HG02798 (cell line): ENCODE data around the gene SVEP1.
"Not testable (repeated sequence)": the region's sequence is repeated elsewhere in the genome, so short reads cannot be mapped to it uniquely, and the experiment has no call there.

Experiments
- ATAC-seq: cut with Tn5 transposase; IDR thresholded peaks from one replicate; pipeline ENCODE4 v1.9.1; 2021; ENCODE audit warnings: mild to moderate bottlenecking; ENCODE audit not compliant: unreplicated experiment, poor library complexity

The SVEP1 gene

DNA sequence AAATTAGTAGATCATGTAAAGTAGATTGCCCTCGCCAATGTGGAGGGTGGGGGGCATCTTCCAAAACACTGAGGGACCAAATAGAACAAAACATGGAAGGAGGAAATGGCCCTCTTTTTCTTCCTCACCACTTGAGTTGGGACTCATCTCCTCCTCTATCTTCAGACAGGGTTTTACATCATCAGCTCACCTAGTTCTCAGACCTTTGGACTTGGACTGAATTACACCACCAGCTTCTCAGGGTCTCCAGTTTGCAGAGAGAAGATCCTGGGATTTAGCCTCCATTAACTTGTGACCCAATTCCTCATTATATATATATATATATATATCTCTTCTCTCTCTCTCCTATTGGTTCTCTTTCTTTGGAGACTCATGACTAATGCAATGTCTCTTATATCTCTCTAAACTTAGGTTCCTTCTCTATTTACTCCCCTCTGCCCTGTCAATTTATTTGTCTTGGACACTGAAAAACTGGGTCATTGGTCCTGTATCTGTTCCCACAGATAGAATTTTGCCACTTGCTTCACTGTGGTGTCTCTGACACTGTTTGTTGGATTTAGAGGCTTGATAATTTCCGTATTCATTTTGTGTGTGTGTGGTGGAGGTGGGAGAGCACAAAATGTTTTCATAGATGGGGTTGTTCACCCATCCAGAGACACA is 187.6 kb downstream of the SVEP1 start:
- ATAC-seq, result no peak

DNA sequence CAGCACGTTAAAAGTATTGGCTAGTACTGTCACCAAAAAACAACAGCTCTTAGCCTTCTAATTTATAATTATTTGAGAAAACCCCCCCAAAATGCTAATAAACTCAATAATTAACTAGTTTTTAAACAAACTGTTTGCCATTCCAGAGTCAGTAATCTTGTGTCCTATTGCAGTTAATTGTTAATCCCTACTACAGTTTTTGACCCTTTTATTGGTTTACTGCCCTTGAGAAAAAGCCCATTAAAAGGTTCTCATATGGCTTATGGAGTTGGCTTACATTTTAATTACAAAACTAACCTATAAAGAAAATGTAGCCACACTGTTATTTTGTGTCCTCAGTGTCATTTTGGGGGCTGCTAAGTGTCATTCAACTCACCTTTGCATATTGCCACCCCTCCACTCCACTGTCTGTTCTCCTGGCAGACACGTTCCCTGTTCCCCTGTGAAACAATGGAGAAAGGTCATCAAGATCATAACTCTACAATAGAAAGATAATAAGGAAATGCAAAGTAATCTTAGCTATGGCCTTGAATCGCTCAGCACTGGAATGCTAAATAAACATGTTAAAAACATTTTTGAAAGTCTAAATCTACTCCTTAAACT is 190.3 kb downstream of the SVEP1 start:
- no peak for ATAC-seq

DNA sequence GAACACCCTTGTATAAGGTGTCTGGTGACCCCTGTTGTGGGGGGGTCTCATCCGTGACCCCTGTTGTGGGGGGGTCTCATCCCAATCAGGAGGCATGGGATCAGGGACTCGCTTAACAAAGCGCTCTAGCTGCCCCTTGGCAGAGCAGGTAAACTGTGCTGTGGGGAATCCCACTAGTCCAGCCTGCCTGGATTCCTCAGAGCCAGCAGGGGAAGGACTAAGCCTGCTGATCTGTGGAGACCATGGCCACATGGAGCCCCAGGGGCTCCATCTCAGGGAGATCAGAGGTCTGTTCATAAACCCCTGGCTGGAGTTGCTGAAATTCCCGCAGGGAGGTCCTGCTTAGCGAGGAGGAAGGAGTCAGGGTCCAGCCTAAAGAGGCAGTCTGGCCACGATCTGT is 196.1 kb downstream of the SVEP1 start:
- ATAC-seq, result no peak

DNA sequence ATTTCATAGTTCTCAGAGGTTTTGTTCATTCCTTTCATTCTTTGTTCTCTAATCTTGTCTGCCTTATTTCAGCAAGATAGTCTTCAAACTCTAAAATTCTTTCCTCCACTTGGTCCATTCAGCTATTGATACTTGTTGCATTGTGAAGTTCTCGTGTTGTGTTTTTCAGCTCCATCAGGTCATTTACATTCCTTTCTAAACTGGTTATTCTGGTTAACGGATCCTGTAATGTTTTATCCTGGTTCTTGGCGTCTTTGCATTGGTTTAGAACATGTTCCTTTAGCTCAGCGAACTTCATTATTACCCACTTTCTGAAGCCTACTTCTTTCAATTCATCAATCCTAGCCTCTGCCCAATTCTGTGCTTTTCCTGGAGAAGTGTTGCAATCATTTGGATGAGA is 196.8 kb downstream of the SVEP1 start:
- no peak for ATAC-seq

DNA sequence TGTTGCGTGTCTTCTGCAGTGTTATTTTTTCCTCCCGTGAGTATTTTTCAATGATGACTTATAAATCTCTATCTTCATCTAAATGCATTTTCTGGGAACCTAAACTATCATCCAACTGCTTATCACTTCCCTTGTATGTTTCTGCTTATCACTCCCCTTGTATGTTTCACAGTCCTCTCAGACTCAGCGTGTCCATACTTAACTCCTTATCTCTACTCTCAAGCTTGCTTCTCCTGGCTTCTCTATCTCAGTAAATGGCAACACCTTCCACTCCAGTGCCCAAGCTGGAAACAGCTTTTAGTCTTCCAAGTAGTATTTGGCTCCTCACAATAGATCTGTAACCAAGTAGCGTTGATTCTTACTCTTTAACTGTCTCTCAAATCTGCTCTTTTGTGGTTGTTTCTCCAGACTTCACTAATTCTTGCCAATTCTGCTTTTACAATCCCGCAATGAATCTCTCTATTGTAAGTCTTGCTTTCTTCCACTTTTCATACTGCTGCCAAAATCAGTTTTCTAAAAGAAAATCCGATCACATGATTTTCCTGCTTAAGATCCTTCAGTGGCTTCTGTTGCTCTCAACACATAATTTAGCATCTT is 208.0 kb downstream of the SVEP1 start:
- ATAC-seq, result no peak

DNA sequence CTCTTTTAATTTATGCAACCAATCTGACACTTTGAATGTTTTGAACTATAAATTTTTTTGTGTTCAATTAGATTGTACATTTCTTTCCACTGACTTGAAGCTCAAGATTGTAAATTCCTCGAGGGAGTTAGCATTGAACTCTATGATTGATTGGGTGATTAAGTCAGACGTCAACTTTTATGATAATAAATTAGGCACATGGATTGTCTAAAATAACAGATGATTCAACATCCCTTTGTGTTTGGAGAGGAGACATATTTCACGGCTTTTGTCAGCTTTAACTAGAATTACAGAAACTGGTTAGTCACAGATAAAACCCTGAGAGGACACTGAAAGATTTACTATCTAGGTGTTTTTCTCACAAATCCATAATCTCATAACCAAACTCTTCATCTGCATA is 209.2 kb downstream of the SVEP1 start:
- no peak for ATAC-seq

DNA sequence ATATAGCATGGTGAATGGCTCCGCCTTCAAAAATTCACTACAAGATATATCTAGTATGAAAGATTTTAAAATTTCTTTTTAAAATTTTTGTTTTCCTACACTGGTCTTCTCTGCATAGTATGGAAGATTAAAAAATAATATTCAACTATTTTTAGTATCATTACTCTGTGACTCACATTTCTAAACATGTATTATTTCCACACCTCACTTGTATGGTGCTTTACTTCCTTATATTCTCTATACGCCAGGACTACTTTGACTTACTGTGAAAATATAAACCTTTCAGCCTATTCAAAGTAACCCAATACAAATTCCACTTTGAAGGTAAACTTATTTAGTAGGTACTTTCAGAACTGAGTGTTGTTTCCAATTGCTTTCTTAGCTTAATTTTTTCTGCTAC is 215.1 kb downstream of the SVEP1 start:
- ATAC-seq, result no peak

DNA sequence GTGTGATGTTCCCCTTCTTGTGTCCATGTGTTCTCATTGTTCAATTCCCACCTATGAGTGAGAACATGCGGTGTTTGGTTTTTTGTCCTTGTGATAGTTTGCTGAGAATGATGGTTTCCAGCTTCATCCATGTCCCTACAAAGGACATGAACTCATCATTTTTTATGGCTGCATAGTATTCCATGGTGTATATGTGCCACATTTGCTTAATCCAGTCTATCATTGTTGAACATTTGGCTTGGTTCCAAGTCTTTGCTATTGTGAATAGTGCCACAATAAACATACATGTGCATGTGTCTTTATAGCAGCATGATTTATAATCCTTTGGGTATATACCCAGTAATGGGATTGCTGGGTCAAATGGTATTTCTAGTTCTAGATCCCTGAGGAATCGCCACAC is 220.5 kb downstream of the SVEP1 start:
- not testable (repeated sequence) for ATAC-seq

DNA sequence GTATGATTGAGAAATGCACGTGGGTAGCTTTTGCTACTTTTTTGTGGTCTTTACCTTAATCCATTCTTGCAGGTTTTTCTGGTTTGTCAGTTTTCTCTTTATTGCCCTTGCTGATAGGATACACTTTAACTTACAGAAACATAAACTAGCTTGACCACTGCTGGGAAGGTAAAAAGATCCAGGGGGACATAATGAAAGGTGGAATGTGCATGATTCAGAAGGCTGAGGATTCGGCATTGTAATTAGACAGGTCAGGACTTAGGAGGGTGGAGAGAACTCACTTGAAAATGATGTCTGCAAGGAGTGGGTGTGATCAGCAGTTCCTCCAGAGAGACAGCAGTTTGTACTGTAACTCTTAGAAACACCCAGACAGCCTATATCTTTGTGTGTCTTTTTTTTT is 222.0 kb downstream of the SVEP1 start:
- no peak for ATAC-seq

DNA sequence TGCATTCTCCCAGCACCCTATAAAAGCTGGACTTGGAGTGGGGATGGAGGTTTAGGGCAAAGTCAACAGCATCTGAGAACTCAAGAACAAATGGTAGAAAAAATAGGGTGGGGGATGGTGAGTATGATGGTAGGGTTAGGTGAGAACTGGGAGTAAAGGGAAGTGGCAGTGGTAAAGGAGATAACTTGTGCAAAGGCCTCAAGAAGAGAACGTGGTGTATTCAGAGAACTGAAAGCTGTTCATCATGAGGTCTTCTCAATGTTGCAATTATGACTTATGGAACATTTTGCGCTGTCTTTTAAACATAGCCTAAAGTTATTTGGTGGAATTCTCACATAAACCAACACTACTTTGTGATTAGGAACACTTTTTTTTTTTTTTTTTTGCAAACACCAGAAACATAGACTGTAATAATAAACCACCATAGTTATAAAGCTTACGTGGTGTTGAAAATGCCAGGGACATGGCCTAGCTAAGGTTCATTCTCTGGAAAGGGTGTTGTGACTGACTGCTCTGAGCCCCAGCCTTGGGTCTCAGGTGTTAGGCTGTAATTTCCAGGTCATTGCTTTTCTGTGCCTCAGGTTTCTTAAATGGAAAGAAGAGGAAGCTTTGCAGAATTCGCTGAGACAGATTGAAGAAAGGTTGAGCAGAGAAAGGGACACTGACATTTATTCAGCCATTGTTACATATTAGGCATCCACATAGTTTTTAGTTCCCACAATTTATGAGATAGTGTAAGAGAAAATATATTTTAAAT is 222.7 kb downstream of the SVEP1 start:
- ATAC-seq, result no peak

DNA sequence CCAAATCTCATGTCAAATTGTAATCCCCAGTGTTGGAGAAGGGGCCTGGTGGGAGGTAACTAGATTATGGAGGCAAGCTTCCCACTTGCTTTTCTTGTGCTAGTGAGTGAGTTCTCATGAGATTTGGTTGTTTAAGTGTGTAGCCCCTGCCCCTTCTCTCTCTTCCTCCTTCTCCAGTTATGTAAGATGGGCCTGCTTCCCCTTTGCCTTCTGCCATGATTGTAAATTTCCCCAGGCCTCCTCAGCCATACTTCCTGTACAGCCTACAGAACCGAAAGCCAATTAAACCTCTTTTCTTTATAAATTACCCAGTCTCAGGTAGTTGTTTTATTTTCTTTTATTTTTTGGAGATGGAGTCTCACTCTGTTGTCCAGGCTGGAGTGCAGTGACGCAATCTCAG is 223.6 kb downstream of the SVEP1 start:
- ATAC-seq, result no peak

DNA sequence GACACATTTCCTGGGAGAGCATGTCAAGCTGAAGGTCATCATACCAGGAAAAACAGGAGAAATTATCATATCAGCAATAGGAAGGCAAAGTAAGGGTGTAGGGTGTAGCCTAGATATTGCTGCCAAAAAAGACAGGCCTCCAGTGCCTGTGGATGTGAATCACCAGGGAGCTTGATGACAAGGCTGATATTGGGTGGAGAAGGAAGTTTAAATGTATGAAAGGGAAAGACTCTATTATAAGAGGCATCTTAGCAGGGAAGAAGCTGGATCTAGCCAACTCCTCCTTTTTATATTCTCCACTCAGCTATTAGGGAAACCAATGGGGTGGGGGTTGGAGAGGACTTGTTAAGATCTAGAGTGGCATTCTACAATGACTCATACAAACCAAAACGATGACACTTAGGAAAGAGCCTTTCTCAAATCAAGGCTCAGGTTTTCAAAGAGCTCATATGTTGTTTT is 228.5 kb downstream of the SVEP1 start:
- no peak for ATAC-seq

DNA sequence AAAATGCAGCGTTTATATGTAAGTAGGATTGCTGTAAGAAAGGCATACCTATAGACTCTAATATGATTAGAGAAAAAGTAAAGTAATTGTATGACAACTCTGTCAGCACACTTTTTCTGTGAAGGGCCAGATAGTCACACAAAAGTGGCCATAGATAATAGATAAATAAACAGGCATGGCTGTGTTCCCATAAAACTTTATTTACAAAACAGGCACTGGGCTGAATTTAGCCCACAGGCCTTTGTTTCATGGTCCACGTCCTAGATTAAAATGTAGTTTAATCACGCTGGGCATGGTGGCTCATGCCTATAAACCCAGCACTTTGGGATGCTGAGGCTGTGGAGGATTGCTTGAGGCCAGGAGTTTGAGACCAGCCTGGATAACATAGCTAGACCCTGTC is 233.2 kb downstream of the SVEP1 start:
- ATAC-seq, result no peak

DNA sequence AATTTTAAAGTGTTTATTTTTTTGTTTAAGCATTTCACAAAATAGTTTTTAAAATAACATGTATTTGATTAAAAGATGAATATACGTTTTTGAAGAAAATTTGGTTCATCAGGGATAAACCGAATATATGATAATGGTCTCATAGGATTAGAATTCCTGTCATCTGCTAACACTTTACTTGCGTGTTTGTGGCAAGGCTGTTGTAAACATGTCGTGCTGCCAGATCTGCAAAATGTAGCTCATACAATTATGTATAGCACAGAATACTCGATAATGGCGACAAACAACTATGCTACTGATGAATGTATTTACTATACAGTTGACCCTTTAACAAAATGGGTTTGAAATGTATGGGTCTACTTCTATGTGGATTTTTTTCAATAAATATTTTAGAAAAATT is 234.7 kb downstream of the SVEP1 start:
- no peak for ATAC-seq

DNA sequence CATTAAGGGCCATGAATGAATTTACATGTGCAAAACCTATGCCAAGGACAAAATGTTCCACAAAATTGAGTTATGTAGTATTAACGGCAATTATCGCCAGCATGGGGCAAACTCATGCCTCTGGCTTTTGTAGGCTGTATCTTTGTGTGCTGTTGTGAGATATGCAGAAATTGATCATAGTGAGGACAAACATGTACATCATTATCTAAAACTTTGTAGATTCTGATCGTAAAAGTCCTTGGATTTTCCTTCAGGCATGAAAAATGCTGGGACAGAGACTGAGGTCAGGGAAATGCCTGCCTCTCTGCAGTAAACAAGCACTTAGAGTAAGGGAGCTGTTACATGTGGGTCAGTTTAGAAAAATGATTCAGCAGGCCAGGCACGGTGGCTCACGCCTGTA is 236.0 kb downstream of the SVEP1 start:
- no peak for ATAC-seq

DNA sequence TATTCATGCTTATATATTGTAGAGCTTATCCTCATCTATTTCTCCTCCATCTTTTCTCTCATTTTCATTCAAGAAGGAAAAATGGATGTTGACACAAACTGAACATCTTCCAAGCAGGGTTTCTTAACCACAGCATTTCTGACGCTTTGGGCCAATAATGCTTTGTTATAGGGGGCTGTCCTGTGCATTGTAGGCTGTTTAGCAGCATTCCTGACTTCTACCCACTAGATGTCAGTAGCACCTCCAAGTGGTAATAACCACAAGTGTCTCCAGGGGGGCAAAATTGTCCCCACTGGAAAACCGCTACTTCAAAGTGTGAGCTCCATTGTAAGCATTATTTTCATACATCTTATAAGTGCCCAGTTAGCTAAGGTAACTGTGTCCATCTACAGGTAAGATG is 239.2 kb downstream of the SVEP1 start:
- ATAC-seq, result no peak

DNA sequence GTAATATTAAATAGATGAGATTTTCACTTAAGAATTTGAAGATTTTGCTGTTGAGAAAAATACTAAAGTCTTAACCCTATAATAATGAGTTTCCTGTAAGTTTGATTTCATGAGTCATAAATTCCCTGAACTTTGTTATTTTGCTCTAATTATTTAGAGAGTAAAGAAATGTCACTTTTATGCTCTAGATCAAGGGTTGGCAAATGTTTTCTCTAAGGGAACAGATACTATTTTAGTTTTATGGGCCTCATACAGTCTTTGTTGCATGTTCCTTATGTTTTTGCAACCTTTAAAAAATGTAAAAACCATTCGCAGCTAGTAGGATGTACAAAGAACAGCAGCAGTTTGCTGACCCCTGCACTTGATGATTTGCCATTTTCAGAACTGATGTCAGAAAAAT is 241.4 kb downstream of the SVEP1 start:
- no peak for ATAC-seq

DNA sequence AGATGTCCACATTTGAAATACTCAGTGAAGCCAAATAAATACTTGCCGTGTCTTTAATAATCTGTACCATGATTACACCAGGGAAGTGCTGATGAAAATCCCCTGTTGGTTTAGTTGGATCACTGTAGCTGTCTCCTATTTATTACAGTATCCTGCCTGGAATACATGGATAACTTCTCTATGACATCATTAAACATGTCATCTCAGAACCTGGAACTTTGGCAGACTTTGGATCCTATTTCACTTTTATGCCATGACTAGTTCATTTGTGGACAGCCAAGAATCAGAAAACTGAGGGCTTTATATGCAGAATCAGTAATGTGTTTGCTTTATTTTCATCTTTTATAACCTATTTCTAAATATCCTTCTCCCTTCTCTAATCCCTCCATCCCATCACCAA is 241.8 kb downstream of the SVEP1 start, which contains the start of gene TXNDC8:
Gene TXNDC8, minus strand, starts transcription at position 137 of the 400 bp plus-strand sequence.
- no peak for ATAC-seq

DNA sequence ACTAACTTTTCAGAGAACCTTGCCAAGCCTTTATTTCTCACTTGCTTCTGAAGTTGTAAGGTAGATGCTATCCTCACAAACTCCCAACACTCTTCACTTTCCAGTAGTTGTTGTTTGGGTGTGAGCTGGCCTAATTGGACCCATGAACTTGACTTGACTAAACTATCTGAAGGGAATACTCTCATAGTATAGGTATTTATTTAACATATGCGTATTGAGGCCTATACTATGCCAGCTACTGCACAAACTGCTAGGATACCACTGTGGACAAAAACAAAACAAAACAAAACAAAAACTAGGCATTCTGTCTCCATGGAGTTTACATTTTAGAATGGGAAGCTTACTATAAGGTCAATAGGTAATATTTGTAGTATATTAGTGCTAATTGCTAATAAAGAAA is 243.2 kb downstream of the SVEP1 start:
- ATAC-seq, result no peak

DNA sequence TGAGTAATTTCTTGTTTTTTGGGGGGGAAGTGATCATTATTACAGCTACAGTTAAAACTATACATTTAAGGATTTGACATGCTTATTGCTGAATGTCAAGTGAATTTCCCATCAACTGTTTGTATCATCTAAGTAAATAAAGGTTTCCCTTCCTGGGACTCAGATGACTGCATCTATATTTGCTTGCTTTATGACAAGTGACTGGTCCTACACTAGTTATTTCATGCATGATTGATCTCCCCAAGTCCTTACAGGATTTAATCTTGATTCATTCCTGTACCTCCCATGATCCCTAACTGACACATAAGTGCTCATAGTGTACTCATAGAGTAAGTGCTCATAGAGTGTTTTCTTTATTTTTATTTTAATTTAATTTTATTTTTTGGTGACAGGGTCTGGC is 244.7 kb downstream of the SVEP1 start:
- no peak for ATAC-seq

DNA sequence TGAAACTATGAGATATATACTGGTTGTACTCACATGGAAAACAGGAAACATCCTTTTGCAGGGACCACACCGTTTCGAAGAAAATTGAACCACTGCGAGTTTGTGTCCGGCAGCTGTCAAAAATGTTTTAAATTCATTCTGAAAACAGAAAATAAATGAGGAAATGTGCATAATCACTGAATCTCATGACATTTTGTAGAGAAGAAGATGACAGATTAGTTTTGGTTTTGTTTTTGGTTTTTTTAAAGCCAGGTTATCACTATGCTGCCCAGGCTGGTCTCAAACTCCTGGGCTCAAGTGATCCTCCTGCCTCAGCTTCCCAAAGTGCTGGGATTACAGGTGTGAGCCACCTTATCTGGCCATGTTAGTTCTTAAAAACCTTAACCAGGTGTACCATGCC is 245.4 kb downstream of the SVEP1 start:
- ATAC-seq, result no peak
